ENCODE results near the gene NOSIP. TPM values are rescaled to one million over a fixed set of nuclear protein-coding genes. Genes with fewer than 3 reads are reported as not detected.

NOSIP gene
- total RNA-seq, 2 experiments from 2014 or later = 202 to 203 TPM

GRCh38 chr19:49570997-49571676 lies 9.2 kb downstream of the NOSIP start:
- H3K36me3 Mint-ChIP-seq (ENCODE audit: low read depth) = peaks cover 39% of the 10 kb centered on the region
- H3K27me3 ChIP-seq (ENCODE audit: control insufficient read depth in 1 of 2, insufficient read depth in 2 of 2, low read length in 2 of 2) = no peaks in the 10 kb centered on the region
- H3K4me3 ChIP-seq (ENCODE audit: low read length) = no peak overlapping the region
- peaks cover 56% of the 10 kb centered on the region for H3K4me1 ChIP-seq (ENCODE audit: insufficient read depth, low read length)
- ChIA-PET POLR2A (interaction anchor here (0.7 to 4.2 kb wide), 12 partner anchors 9 to 105 kb away, joined by 3 to 150 read pairs (median 4); partner anchors contain the start of gene NOSIP), CTCF (interaction anchor here (0.5 to 5.3 kb wide), 22 partner anchors 9 to 180 kb away, joined by 3 to 134 read pairs (median 6); partner anchors contain the start of genes ALDH16A1, FCGRT, FLT3LG and NOSIP)
- H3K27ac Mint-ChIP-seq = peak overlapping the region; percentile 89
- H3K27me3 Mint-ChIP-seq = no peaks in the 10 kb centered on the region
- no peak overlapping the region for H3K27ac ChIP-seq (ENCODE audit: low read depth in 1 of 2, low read length in 2 of 2)
- peaks cover 49% of the 10 kb centered on the region for H3K4me1 Mint-ChIP-seq (ENCODE audit: low read depth)
- H3K36me3 ChIP-seq (ENCODE audit: insufficient read depth, low read length) = peaks cover 23% of the 10 kb centered on the region
- no peaks in the 10 kb centered on the region for H3K9me3 Mint-ChIP-seq
- ATAC-seq (ENCODE audit: poor library complexity) (no peak), DNase-seq (peak in 8 of 14 experiments; percentile 47 to 77 (median 60))
- H3K4me3 Mint-ChIP-seq = peak overlapping the region; percentile 30
- intact Hi-C loops (cut with DNase I, micrococcal nuclease) = loop anchor here (1.0 to 5.0 kb wide), 8 partner anchors 9 to 345 kb away; partner anchors contain the start of genes NOSIP (in 1 of the 2) and PRMT1 (in 1 of the 2)
- peak; percentile 57 for TF ChIP-seq CTCF (IDR thresholded peaks at IDR 0.05)
- H3K9me3 ChIP-seq (ENCODE audit: control insufficient read depth in 1 of 2, insufficient read depth in 1 of 2, low read length in 2 of 2) = no peaks in the 10 kb centered on the region

GRCh38 chr19:49570138-49570856 lies 10.1 kb downstream of the NOSIP start:
- H3K4me1 Mint-ChIP-seq (ENCODE audit: low read depth) = peaks cover 55% of the 10 kb centered on the region

More at GRCh38 chr19:49570138-49570856, 10.1 kb downstream of the NOSIP start:
- H3K27me3 ChIP-seq (ENCODE audit: control insufficient read depth in 1 of 2, insufficient read depth in 2 of 2, low read length in 2 of 2) = no peaks in the 10 kb centered on the region
- DNase-seq (peak in 12 of 14 experiments; percentile 50 to 94 (median 66)), ATAC-seq (ENCODE audit: poor library complexity) (peak; percentile 7)
- Mint-ChIP-seq H3K9me3 (no peaks in the 10 kb centered on the region), H3K27ac (peak overlapping the region; percentile 89), H3K27me3 (no peaks in the 10 kb centered on the region), H3K36me3 (ENCODE audit: low read depth) (peaks cover 30% of the 10 kb centered on the region), H3K4me3 (peak overlapping the region; percentile 85)
- no peak overlapping the region for H3K4me3 ChIP-seq (ENCODE audit: low read length)
- peak; percentile 99 for TF ChIP-seq CTCF (IDR thresholded peaks at IDR 0.05)
- ChIA-PET CTCF (interaction anchor here (0.5 to 5.3 kb wide), 37 partner anchors 8 to 179 kb away, joined by 3 to 134 read pairs (median 5); partner anchors contain the start of genes ALDH16A1, FCGRT, FLT3LG and NOSIP), POLR2A (interaction anchor here (0.7 to 4.2 kb wide), 16 partner anchors 10 to 118 kb away, joined by 3 to 150 read pairs (median 6); partner anchors contain the start of genes NOSIP, PIH1D1 and RCN3)
- no peak overlapping the region for H3K27ac ChIP-seq (ENCODE audit: low read depth in 1 of 2, low read length in 2 of 2)
- no peaks in the 10 kb centered on the region for H3K9me3 ChIP-seq (ENCODE audit: control insufficient read depth in 1 of 2, insufficient read depth in 1 of 2, low read length in 2 of 2)
- peaks cover 64% of the 10 kb centered on the region for H3K4me1 ChIP-seq (ENCODE audit: insufficient read depth, low read length)
- peaks cover 17% of the 10 kb centered on the region for H3K36me3 ChIP-seq (ENCODE audit: insufficient read depth, low read length)
- intact Hi-C loops (cut with DNase I, micrococcal nuclease) = loop anchor here (1.0 to 5.0 kb wide), 6 partner anchors 10 to 177 kb away; partner anchors contain the start of genes NOSIP (in 1 of the 2) and PRMT1 (in 1 of the 2)

Measured in CD4-positive, alpha-beta T cell (primary cell).